LNCaP clone FGC (cell line): Measurements from ENCODE around the gene BCL2L2.

ENCODE experiments used
- DNase-seq: peaks from one replicate; pipeline ENCODE4 v3.0.0-alpha.2; 2011; ENCODE audit warnings: low read depth
- H3K4me3 ChIP-seq: 2 replicates; pipeline ENCODE4 v1.5.1; 2011; ENCODE audit warnings: mild to moderate bottlenecking, low read depth, low read length, control low read depth
- TF ChIP-seq, protein P1 (sequence below): IDR thresholded peaks from 2 replicates; pipeline ENCODE4 v1.5.1; 2012; ENCODE audit warnings: mild to moderate bottlenecking; ENCODE audit not compliant: control insufficient read depth, insufficient read depth; ENCODE audit errors: extremely low read depth

Gene BCL2L2

DNA sequence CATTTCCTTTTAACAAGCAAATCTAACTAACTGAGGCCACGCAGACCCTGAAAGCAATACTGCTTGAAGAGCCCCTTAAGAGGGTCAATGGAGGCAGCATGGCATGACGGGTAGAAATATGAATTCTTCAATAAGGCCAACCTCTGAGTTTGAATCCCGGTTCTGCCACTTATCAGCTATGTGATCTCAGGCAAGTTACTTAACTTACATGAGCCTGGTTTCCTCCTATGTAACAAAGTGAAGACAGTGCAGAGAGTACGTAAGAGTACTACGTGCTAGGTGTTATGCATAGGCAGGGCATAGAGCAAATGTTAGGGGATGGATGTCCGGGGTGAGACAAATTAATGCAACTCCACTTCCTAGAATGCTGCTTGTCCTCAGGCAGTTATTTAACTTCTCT is 25.4 kb upstream of the BCL2L2 start:
- H3K4me3 ChIP-seq = no peak overlapping the region
- TF ChIP-seq, protein P1, sequence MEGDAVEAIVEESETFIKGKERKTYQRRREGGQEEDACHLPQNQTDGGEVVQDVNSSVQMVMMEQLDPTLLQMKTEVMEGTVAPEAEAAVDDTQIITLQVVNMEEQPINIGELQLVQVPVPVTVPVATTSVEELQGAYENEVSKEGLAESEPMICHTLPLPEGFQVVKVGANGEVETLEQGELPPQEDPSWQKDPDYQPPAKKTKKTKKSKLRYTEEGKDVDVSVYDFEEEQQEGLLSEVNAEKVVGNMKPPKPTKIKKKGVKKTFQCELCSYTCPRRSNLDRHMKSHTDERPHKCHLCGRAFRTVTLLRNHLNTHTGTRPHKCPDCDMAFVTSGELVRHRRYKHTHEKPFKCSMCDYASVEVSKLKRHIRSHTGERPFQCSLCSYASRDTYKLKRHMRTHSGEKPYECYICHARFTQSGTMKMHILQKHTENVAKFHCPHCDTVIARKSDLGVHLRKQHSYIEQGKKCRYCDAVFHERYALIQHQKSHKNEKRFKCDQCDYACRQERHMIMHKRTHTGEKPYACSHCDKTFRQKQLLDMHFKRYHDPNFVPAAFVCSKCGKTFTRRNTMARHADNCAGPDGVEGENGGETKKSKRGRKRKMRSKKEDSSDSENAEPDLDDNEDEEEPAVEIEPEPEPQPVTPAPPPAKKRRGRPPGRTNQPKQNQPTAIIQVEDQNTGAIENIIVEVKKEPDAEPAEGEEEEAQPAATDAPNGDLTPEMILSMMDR = no peak
- DNase-seq = no peak

DNA sequence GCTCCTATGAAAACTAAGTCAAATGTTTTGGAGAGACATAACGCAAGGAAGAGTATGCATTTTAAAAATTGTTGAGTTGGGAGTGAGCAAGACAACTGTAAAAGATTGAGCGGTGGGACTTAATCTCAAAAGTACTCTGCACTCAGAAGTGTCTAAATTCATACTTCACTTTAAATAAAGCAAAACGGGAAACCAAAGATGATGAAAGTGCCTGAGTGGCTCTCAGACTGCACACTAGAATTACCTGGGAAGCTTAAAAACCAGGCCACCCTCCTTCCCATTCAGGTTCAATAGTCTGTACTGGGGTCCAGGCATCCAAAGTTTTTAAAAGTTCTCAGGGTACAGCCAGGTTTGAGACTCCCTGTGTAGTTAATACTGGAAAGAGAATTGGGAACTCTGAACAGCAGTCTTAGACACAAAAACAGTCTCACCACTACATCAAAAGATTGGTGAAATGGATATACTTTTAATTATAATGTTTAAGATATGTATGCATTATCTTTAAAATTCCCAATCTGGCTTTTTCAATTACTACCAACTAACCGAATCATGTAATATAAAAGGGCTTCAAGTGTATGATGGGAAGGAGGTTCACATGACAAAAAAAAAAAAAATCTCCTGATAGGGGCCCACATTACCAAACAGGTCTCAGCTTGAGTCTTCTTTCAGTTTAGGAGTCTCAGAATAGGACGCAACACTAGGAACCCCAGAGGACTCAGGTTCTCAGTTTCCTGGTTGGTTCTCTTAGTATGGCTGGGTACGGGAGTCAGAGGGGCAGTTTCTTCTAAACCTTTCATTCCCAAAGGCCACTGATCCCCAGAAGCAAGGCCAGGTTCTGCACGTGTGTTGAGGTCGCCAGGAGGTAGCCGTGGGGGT is 21.7 kb upstream of the BCL2L2 start:
- no peak for DNase-seq
- H3K4me3 ChIP-seq = peak overlapping the region; percentile 95
- TF ChIP-seq, protein P1 = no peak

DNA sequence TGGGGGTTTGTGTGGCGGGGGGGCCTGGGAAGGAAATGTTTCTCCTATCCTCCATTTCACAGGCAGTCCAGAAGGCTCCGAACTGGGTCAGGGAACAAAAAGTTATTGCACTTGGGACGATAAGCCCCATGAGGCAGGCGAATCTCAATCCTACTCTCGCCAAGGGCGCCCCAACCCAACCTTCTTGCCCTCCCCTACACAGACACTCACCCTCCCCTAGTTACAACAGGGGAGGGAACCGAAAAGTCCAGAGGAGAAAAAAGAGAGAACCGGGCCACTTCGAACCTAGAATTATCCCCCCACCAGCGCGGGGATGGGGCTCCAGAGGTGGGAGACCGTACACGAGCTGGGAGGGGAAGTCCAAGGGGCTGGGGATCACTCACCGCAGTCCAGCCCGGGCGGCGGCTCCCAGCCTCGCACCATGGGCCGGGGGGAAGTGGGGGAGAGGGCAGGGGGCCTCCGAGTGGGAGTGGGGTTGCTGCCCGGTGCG is 21.1 kb upstream of the BCL2L2 start:
- TF ChIP-seq, protein P1 = no peak
- H3K4me3 ChIP-seq = peak overlapping the region; percentile 95
- DNase-seq = no peak

DNA sequence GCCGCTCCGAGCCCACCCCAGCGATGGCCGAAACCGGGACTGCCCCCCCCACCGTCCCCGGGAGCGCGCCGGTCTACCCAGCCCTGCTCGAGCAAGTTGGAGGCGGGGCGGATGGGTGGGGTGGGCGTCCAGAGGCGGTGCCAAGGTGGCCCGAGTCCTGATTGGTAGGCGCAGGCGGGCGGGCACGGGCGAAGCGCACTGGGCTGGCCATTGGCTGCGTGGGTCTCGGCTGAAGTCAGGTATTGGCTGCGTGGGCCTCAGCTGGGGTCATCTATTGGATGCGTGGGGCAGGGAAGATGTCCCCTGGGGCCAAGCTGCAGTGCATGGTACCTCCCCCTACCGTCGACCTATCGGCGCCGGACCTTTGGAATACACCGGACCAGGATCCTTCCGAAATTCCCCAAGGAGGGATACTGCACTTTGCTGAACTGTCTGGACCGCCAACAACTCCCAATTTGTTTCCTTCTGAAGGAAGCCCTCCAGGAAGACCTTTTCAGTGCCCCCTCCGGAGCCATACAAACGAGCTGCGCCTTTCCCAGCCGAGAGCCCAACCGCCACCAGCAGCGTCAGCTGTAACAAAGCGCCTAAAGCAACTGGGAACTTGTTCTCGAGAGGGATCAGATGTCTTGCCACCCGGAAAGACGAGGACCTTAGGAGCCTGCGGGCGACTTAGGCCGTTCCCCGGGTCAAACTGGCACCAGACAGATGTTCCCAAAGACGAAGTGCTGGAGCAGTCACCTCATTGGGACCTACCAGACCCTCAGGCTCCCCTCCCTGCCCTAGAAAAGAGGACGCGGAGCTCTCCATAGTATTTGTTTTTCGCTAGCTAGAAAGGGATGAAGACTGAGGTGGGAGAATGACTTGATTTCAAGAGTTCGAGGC is 20.4 kb upstream of the BCL2L2 start, which contains the start of gene HOMEZ:
TSS of gene HOMEZ (minus strand) at position 113 of the 882 bp plus-strand sequence. CDS start 180 bp downstream, outside the sequence.
- peak; percentile 96 for DNase-seq
- TF ChIP-seq, protein P1 = 0 out of 2 replicates have a peak, but pooled peaks have one; percentile 5
- H3K4me3 ChIP-seq = peak within 1 kb of the TSS; percentile 95

DNA sequence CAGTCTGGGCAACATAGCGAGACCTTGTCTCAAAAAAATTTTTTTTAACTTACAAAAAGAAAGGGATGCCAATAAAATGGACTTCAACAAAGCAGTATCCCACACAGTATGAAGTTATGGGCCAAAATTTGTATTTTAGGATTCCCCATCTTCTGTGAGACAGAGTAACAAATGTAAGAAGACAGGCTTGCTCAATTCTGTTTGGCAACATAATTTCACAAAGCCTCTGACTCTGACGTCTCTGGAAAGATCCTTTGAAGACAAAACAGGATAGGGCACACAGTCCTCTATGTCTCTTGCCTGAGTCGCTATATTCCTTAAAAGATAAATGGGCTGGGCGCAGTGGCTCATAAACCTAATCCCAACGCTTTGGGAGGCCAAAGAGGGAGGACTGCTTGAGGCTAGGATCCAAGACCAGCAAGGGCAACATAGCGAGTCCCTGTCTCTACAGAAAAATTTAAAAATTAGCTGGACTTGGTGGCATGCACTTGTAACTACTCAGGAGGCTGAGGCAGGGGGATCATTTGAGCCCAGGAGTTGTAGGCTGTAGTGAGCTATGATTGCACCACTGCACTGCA is 19.6 kb upstream of the BCL2L2 start:
- H3K4me3 ChIP-seq = peak overlapping the region; percentile 95
- DNase-seq = no peak
- TF ChIP-seq, protein P1 = no peak

DNA sequence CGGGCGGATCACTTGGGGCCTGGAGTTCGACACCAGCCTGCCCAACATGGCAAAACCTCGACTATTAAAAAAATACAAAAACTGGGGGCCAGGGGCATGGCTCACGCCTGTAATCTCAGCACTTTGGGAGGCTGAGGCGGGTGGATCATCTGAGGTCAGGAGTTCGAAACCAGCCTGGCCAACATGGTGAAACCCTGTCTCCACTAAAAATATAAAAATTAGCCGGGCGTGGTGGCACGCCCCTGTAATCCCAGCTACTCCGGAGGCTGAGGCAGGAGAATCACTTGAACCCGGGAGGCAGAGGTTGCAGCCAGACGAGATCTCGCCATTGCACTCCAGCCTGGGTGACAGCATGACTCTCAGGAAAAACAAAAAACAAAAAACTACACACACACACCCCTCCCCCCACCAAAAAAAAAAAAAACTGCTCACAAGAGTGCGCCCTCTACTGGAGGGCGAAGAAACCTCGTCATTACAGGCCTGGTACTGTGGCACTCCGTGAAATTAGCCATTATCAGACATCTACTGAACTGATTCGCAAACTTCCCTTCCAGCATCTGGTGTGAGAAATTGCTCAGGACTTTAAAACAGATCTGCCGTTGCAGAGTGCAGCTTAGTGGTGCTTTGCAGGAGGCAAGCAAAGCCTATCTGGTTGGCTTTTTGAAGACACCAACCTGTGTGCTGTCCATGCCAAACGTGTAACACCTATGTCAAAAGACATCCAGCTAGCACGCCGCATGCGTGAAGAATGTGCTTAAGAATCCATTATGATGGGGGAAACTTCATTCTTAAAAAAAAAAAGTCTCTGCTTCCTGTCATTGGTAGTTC is 11.7 kb upstream of the BCL2L2 start:
- TF ChIP-seq, protein P1 = peak; percentile 87
- no peak for DNase-seq
- H3K4me3 ChIP-seq = no peak overlapping the region
